Mesothelial cell of epicardium (in vitro differentiated cells): ENCODE results near the gene FKTN. TPM values are rescaled to one million over a fixed set of nuclear protein-coding genes. Genes with fewer than 3 reads are reported as not detected.

Experiments used
- DNase-seq, 2 experiments: peaks; one replicate each; pipeline ENCODE4 v3.0.0; 2021; ENCODE audit warnings: low spot score in 2 of 2; ENCODE audit not compliant: unreplicated experiment in 2 of 2
- H3K27ac Mint-ChIP-seq: 2 replicates; pipeline ENCODE4 v1.8.0; 2021; ENCODE audit warnings: mixed read lengths
- H3K27me3 Mint-ChIP-seq: 2 replicates; pipeline ENCODE4 v1.8.0; 2021; ENCODE audit warnings: low read depth, mixed read lengths
- H3K36me3 Mint-ChIP-seq: 2 replicates; pipeline ENCODE4 v1.8.0; 2021; ENCODE audit warnings: mixed read lengths
- H3K4me1 Mint-ChIP-seq: 2 replicates; pipeline ENCODE4 v1.8.0; 2021; ENCODE audit warnings: mixed read lengths
- H3K4me3 Mint-ChIP-seq: 2 replicates; pipeline ENCODE4 v1.8.0; 2021; ENCODE audit warnings: mild to moderate bottlenecking, moderate library complexity, mixed read lengths
- H3K9me3 Mint-ChIP-seq: 2 replicates; pipeline ENCODE4 v1.8.0; 2021; ENCODE audit warnings: mixed read lengths
- total RNA-seq: library from RNA; stranded (reverse); gene quantifications from 3 replicates; pipeline ENCODE4 v1.2.1, GENCODE V29; 2021
- TF ChIP-seq, protein P1 (sequence below): fragments of 200-600 bp; sonication (generic); IDR thresholded peaks from one replicate; pipeline ENCODE4 v1.5.0; 2021; ENCODE audit warnings: antibody characterized with exemption; ENCODE audit not compliant: unreplicated experiment

FKTN gene
- total RNA-seq, 1 donor from 2014 or later = 26.8 TPM

DNA sequence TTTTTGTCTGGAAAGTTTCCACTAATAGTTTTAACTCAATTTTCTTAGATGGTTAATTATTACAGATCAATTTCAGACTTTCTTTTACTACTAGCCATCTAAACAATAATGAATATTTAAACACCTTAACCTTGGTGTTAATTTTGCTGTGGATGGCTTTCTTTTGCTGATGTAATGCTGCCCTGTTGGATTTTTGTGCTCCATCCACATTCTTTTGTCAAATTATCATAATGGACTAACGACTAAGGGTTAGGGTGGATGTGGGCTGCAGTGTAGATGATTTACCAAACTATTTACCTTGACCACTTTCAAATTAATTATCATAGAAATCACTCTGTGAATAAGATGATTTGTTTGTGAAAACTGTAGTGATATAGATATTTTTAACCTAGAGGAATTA, 120.8 kb downstream of the FKTN start:
- H3K9me3 Mint-ChIP-seq = no peaks in the 10 kb centered on the region
- peaks cover 3% of the 10 kb centered on the region for H3K4me1 Mint-ChIP-seq
- H3K27me3 Mint-ChIP-seq = peaks cover 2% of the 10 kb centered on the region
- no peak overlapping the region for H3K27ac Mint-ChIP-seq
- TF ChIP-seq, protein P1, sequence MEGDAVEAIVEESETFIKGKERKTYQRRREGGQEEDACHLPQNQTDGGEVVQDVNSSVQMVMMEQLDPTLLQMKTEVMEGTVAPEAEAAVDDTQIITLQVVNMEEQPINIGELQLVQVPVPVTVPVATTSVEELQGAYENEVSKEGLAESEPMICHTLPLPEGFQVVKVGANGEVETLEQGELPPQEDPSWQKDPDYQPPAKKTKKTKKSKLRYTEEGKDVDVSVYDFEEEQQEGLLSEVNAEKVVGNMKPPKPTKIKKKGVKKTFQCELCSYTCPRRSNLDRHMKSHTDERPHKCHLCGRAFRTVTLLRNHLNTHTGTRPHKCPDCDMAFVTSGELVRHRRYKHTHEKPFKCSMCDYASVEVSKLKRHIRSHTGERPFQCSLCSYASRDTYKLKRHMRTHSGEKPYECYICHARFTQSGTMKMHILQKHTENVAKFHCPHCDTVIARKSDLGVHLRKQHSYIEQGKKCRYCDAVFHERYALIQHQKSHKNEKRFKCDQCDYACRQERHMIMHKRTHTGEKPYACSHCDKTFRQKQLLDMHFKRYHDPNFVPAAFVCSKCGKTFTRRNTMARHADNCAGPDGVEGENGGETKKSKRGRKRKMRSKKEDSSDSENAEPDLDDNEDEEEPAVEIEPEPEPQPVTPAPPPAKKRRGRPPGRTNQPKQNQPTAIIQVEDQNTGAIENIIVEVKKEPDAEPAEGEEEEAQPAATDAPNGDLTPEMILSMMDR = no peak
- no peak for DNase-seq
- no peak overlapping the region for H3K4me3 Mint-ChIP-seq
- no peaks in the 10 kb centered on the region for H3K36me3 Mint-ChIP-seq

DNA sequence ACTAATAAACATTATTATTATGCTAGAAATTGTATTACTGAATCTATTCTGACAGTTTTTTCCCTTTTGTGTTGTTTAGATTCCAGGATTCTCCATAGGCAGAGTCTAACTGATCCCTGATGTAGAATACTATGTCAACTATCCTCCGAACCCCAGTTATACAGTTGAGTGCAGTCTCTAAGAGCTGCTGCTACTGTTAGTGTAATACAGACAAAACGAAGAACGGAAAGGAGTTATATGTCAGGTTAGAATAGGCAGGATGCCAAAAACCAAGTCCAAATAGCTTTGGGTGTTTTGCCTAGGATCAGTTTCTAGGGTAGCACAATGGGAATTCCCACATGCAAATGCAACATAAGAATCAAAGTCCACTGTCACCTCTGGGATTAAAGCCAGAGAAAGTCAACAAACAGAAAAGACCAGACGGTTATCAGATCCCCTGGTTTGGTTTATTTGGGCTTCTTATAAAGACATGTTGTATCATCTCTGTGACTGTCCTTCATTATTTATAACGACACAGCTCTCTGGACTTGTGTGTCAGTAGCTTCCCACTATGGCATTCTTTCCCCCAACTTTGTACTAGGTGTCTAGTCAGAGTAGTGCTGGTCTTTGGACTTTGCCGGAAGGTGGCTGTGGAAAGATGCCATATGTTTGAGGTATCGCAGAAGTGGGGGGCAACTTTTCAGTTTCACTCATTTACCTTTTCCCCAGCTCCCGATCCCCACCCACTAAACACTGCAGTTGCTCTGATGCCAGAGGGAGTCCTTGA, 121.5 kb downstream of the FKTN start:
- H3K9me3 Mint-ChIP-seq = no peaks in the 10 kb centered on the region
- H3K27ac Mint-ChIP-seq = no peak overlapping the region
- peaks cover 3% of the 10 kb centered on the region for H3K4me1 Mint-ChIP-seq
- H3K4me3 Mint-ChIP-seq = no peak overlapping the region
- no peaks in the 10 kb centered on the region for H3K36me3 Mint-ChIP-seq
- peaks cover 2% of the 10 kb centered on the region for H3K27me3 Mint-ChIP-seq
- TF ChIP-seq, protein P1 = no peak
- DNase-seq = no peak

DNA sequence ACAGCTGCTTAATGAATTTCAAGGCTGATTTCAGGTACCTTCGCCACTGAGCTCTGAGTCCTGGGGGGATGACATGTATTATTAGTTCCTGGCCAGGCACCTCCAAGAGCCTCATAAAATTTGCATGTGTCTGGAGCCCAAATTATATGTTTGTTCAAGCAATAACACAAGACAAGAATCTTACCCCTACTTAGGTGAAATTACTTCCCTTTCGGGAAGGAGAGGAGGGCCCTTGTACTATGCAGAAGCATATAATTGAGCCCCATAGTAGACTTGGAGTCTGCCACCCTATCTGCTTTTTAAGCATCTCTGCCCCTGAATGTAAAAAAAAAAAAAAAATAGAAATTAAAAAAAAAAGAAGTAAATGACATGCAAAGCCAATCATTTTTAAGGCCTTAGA, 123.4 kb downstream of the FKTN start:
- Mint-ChIP-seq H3K4me3 (no peak overlapping the region), H3K36me3 (no peaks in the 10 kb centered on the region), H3K4me1 (peaks cover 3% of the 10 kb centered on the region), H3K27ac (no peak overlapping the region), H3K9me3 (no peaks in the 10 kb centered on the region), H3K27me3 (peaks cover 2% of the 10 kb centered on the region)
- TF ChIP-seq, protein P1 = no peak
- DNase-seq = no peak

DNA sequence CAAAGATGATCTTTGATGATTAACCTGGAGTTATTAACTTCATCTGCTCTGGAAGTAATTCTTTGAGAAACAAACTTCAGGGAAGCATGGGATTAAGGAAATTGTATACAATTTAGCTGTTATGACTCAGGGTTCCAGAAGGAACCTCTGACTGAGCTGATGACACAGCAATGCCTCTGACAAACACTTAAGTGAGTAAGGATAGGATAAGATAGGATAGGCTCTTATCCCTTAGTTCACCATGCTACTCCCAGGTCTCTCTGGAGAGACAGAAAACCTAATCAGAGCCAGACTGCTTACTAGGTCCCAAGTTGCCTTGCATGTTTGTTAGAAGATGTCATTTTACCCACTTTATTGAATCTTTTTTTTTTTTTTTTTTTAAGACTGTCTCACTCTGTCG, 123.8 kb downstream of the FKTN start:
- H3K27ac Mint-ChIP-seq = no peak overlapping the region
- H3K9me3 Mint-ChIP-seq = no peaks in the 10 kb centered on the region
- H3K4me3 Mint-ChIP-seq = no peak overlapping the region
- no peaks in the 10 kb centered on the region for H3K36me3 Mint-ChIP-seq
- DNase-seq = no peak
- TF ChIP-seq, protein P1 = no peak
- H3K4me1 Mint-ChIP-seq = peaks cover 3% of the 10 kb centered on the region
- H3K27me3 Mint-ChIP-seq = peaks cover 2% of the 10 kb centered on the region

DNA sequence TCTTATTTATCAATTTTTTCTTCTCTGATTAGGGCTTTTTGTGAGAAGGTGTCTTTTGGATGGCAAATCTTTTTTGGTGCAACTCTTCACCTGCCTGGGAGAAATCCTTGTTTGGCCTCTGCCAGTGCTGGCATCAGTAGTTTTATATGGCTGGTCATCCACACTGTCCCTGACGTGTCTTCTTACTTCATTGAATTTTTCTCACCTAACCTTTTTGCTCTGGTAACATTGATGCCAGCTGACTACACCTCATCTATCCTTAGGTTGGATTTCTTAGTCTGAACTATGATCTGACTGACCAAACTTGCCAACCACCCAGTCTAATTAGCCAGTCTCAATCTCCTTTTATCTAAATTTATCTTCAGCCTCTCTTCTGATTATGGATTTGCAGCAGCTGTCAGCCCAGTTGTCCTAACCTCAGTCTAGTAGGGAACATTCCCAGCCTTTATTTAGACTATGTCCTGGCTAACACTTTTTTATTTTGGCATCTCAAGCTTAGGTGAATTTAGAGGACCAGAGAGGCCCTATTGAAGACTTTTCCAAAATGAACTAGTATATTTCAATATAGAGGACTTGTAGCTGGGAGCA, 125.9 kb downstream of the FKTN start:
- H3K36me3 Mint-ChIP-seq = no peaks in the 10 kb centered on the region
- H3K27me3 Mint-ChIP-seq = peaks cover 9% of the 10 kb centered on the region
- no peak overlapping the region for H3K27ac Mint-ChIP-seq
- H3K9me3 Mint-ChIP-seq = no peaks in the 10 kb centered on the region
- no peak for DNase-seq
- no peak overlapping the region for H3K4me3 Mint-ChIP-seq
- no peaks in the 10 kb centered on the region for H3K4me1 Mint-ChIP-seq
- TF ChIP-seq, protein P1 = no peak
